GM21786 (cell line): ENCODE results near the gene KRI1.
"Not testable (repeated sequence)": the region's sequence is repeated elsewhere in the genome, so short reads cannot be mapped to it uniquely, and the experiment has no call there.

Experiments
- ATAC-seq: cut with Tn5 transposase; IDR thresholded peaks from one replicate; pipeline ENCODE4 v1.9.1; 2021; ENCODE audit not compliant: unreplicated experiment

Gene KRI1

GRCh38 chr19:10551006-10551405 lies 14.8 kb downstream of the KRI1 start:
- not testable (repeated sequence) for ATAC-seq

- ATAC-seq, result no peak
Observed at GRCh38 chr19:10550336-10550735, 15.5 kb downstream of the KRI1 start.

- no peak for ATAC-seq
Observed at GRCh38 chr19:10549733-10550132, 16.1 kb downstream of the KRI1 start.

- no peak for ATAC-seq
Observed at GRCh38 chr19:10548746-10549276, 17.0 kb downstream of the KRI1 start.

GRCh38 chr19:10546817-10547216 lies 19.0 kb downstream of the KRI1 start:
- no peak for ATAC-seq

GRCh38 chr19:10544753-10545251 lies 21.0 kb downstream of the KRI1 start:
- no peak for ATAC-seq

GRCh38 chr19:10544242-10544752 lies 21.5 kb downstream of the KRI1 start:
- no peak for ATAC-seq

DNA sequence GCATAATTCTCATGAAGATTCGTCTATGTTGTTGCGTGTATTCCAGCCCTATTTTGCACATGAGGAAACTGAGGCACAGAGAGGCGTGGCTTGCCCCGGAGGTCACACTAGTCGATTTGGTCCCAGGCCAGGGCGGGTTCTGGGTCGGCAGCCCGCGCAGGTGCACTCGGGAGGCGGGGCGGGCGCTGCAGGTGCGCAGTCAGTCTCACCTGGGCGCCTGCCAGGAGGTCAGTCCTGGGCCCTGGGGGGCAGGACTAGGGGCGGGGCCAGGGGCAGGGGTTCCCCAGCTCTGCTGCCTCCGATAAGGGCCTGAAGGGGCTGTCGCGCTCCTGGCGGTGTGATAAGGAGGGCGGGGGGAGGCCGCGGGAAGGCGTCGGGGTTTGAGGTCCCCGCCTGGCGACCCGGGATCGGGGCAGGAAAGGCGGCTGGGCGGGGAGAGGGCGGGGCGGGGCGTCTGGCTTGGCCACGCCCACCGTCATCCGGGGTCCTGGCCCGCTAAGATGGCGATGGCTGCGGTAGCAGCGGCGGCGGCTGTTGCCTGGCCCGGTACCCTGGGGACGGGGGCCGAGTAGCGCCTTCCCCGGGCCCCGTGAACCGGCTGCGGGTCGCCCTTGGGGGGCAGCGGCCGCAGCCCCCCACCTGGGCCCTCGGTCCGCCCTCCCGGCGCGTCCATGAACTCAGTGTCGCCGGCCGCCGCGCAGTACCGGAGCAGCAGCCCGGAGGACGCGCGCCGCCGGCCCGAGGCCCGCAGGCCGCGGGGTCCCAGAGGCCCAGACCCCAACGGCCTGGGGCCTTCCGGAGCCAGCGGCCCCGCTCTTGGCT lies 22.2 kb downstream of the KRI1 start, which contains the start of gene ATG4D:
ATG4D (plus strand) TSS at position 485 of the 822 bp plus-strand sequence; CDS start at position 672, 187 bp downstream.
- peak; percentile 53 for ATAC-seq

- ATAC-seq, result no peak
Observed at GRCh38 chr19:10543059-10543419, 22.8 kb downstream of the KRI1 start.

- ATAC-seq, result not testable (repeated sequence)
Observed at GRCh38 chr19:10539016-10539415, 26.8 kb downstream of the KRI1 start.

- ATAC-seq, result no peak
Observed at GRCh38 chr19:10538204-10538983, 27.4 kb downstream of the KRI1 start.

DNA sequence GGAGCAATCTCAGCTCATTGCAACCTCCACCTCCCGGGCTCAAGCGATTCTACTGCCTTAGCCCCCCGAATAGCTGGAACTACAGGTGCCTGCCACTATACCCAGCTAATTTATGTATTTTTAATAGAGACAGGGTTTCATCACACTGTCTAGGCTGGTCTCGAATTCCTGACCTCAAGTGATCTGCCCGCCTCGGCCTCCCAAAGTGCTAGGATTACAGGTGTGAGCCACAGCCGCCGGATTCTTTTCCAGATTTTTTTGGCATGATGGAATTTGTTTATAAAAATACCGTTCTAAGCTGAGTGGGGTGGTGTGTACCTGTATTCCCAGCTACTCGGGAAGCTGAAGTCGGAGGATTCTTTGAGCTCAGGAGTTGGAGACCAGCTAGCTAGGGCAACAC lies 28.1 kb downstream of the KRI1 start:
- ATAC-seq, result no peak

DNA sequence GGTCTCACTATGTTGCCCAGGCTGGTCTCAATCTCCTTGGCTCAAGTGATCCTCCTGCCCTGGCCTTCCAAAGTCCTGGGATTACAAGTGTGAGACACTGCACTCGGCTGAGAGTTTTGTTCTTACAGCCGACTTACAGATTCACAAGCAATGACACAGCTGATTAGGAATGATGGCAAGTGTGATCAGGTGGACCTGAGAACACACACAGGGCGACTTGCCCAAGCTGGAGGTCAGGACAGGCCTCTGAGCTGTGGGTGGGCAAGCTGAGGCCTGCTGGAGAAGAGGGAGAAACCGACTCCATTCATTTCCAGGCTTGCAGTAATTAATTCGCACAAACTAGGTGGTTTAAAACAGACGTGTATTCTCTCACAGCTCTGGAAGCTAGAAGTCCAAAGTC lies 30.2 kb downstream of the KRI1 start:
- ATAC-seq, result no peak

DNA sequence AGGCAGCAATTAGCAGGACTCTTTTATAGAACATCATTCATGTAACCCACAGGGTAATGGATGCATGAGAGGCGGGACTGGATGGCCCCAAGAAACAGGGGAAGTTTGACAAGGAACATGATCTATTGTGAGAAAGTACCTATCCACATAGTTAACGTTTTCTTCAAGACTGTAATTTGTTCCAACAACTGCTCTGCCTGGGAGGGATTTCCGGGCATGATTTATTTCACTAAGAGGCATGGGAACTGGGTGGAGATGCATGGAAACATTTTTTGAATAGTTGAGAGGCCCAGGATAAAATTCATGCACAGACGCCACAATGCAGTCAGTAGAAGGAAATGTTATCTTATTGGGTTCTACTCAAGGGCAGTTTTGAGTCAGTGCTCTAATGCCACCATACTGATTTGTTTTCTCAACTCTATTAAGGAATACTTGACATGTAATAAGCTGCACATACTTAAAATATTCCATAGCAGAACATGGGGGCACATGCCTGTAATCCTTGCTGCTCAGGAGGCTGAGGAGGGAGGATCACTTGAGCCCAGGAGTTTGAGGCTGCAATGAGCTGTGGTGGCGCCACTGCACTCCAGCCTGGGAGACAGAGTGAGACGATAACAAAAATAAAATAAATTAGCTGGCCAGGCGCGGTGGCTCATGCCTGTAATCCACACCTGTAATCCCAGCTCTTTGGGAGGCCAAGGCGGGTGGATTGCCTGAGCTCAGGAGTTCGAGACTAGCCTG lies 32.0 kb downstream of the KRI1 start:
- no peak for ATAC-seq

GRCh38 chr19:10532457-10532856 lies 33.4 kb downstream of the KRI1 start:
- no peak for ATAC-seq

DNA sequence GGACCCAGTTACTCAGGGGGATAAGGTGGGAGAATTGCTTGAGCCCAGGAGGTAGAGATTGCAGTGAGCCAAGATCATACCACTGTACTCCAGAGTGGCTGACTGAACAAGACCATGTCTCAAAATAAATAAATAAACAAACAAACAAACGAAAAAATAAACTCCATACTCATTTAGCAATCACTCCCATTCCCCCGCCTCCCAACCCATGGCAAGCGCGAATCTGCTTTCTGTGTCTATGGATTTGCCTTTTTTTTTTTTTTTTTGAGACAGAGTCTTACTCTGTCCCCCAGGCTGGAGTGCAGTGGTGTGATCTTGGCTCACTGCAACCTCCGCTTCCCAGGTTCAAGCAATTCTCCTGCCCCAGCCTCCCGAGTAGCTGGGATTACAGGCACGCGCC lies 38.9 kb downstream of the KRI1 start:
- not testable (repeated sequence) for ATAC-seq

GRCh38 chr19:10525636-10526035 lies 40.2 kb downstream of the KRI1 start:
- ATAC-seq, result no peak

GRCh38 chr19:10523135-10523636 lies 42.6 kb downstream of the KRI1 start:
- no peak for ATAC-seq

- ATAC-seq, result no peak
Observed at GRCh38 chr19:10521461-10522171, 44.2 kb downstream of the KRI1 start.
